Neural progenitor cell (in vitro differentiated cells): ENCODE results near the gene PSME3IP1. TPM values are rescaled to one million over a fixed set of nuclear protein-coding genes. Genes with fewer than 3 reads are reported as not detected.

Source experiments
- DNase-seq: peaks from one replicate; pipeline ENCODE4 v3.0.0-alpha.2; 2016; ENCODE audit warnings: low spot score
- H2AFZ ChIP-seq: fragments of 200-600 bp; sonication (generic); replicated peaks from 2 replicates; pipeline ENCODE4 v1.6.1; 2016; ENCODE audit warnings: antibody characterized with exemption
- H3F3A ChIP-seq: fragments of 200-600 bp; sonication (generic); 2 replicates; pipeline ENCODE4 v1.6.1; 2016; ENCODE audit warnings: antibody characterized with exemption, low read depth
- H3K27ac ChIP-seq: fragments of 200-600 bp; sonication (generic); 2 replicates; pipeline ENCODE4 v1.5.1; 2016; ENCODE audit warnings: mild to moderate bottlenecking
- H3K27me3 ChIP-seq: fragments of 200-600 bp; sonication (generic); 2 replicates; pipeline ENCODE4 v1.6.1; 2016; ENCODE audit warnings: mild to moderate bottlenecking, moderate library complexity
- H3K36me3 ChIP-seq: fragments of 200-600 bp; sonication (generic); 2 replicates; pipeline ENCODE4 v1.5.1; 2016
- H3K4me1 ChIP-seq: fragments of 200-600 bp; sonication (generic); 2 replicates; pipeline ENCODE4 v1.6.1; 2016; ENCODE audit warnings: mixed run types
- H3K4me2 ChIP-seq: fragments of 200-600 bp; sonication (generic); 2 replicates; pipeline ENCODE4 v1.6.1; 2016
- H3K4me3 ChIP-seq: fragments of 200-600 bp; sonication (generic); 2 replicates; pipeline ENCODE4 v1.5.1; 2016
- H3K79me2 ChIP-seq: fragments of 200-600 bp; sonication (generic); 2 replicates; pipeline ENCODE4 v1.6.1; 2016; ENCODE audit warnings: low read depth
- H3K9ac ChIP-seq: fragments of 200-600 bp; sonication (generic); 2 replicates; pipeline ENCODE4 v1.6.1; 2016
- H3K9me3 ChIP-seq: fragments of 200-600 bp; sonication (generic); 2 replicates; pipeline ENCODE4 v1.5.1; 2016; ENCODE audit warnings: low read depth
- H4K20me1 ChIP-seq: fragments of 200-600 bp; sonication (generic); 2 replicates; pipeline ENCODE4 v1.6.1; 2016; ENCODE audit warnings: low read depth
- H3K27ac Mint-ChIP-seq: 3 replicates; pipeline ENCODE4 v1.8.0; 2021; ENCODE audit warnings: mixed read lengths
- H3K27me3 Mint-ChIP-seq: 2 replicates; pipeline ENCODE4 v1.8.0; 2022; ENCODE audit warnings: low read depth, mild to moderate bottlenecking, inconsistent platforms, moderate library complexity, mixed read lengths; ENCODE audit not compliant: insufficient read depth
- H3K36me3 Mint-ChIP-seq: 3 replicates; pipeline ENCODE4 v1.8.0; 2021; ENCODE audit warnings: mixed read lengths
- H3K4me1 Mint-ChIP-seq: 3 replicates; pipeline ENCODE4 v1.8.0; 2021; ENCODE audit warnings: mixed read lengths
- H3K4me3 Mint-ChIP-seq: 3 replicates; pipeline ENCODE4 v1.8.0; 2021; ENCODE audit warnings: mild to moderate bottlenecking, moderate library complexity, mixed read lengths
- H3K9me3 Mint-ChIP-seq: 3 replicates; pipeline ENCODE4 v1.8.0; 2020; ENCODE audit warnings: mixed read lengths
- CTCF ChIP-seq: fragments of 200-600 bp; sonication (generic); IDR thresholded peaks from 2 replicates; pipeline ENCODE4 v1.5.1; 2017; ENCODE audit warnings: antibody characterized with exemption, mild to moderate bottlenecking
- EZH2 ChIP-seq: fragments of 200-600 bp; sonication (generic); IDR thresholded peaks from 2 replicates; pipeline ENCODE4 v1.6.1; 2017; ENCODE audit warnings: antibody characterized with exemption, mild to moderate bottlenecking, moderate library complexity
- EZH2phosphoT487 ChIP-seq: fragments of 200-600 bp; sonication (generic); IDR thresholded peaks from 2 replicates; pipeline ENCODE4 v1.6.1; 2017; ENCODE audit warnings: antibody characterized with exemption
- total RNA-seq: library from RNA; depleted of rRNA; stranded (reverse); fragments of >200 nt; gene quantifications from 2 replicates; pipeline ENCODE4 v1.2.3, GENCODE V29; 2015; ENCODE audit warnings: low replicate concordance

Gene PSME3IP1
- total RNA-seq, 1 donor from 2014 or later: 184 TPM

DNA sequence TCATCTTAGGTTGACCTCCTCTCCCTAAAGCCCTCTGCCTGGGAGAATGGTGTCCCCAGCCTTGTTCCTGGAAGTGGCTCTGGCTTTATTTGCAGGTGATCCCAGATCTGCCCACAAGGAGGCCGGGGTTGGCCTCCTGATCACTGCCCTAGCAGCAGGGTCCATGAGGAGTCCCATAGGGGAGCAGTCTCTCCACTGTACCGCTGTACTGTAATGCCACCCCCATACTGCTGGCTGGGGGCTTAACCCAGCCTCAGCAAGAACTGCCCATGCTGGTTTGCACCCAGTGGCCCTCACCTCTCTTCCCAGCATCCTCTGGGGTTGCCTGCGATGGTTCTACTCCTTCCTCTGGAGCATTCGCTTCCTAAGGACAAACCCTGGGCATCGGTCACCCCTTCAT, 39.1 kb downstream of the PSME3IP1 start:
- Mint-ChIP-seq H3K27me3 (peaks cover 6% of the 10 kb centered on the region), H3K9me3 (no peaks in the 10 kb centered on the region), H3K36me3 (peaks cover 12% of the 10 kb centered on the region), H3K27ac (no peak overlapping the region), H3K4me3 (no peak overlapping the region), H3K4me1 (peaks cover 77% of the 10 kb centered on the region)
- Histone ChIP-seq H3K27me3 (no peaks in the 10 kb centered on the region), H3K9me3 (no peaks in the 10 kb centered on the region), H3K9ac (no peak overlapping the region), H4K20me1 (peaks cover 7% of the 10 kb centered on the region), H3F3A (peaks cover 22% of the 10 kb centered on the region), H3K79me2 (no peaks in the 10 kb centered on the region), H2AFZ (no peak overlapping the region), H3K4me2 (no peak overlapping the region), H3K4me1 (peaks cover 34% of the 10 kb centered on the region), H3K4me3 (no peak overlapping the region), H3K27ac (no peak overlapping the region), H3K36me3 (no peaks in the 10 kb centered on the region)
- DNase-seq: peak; percentile 49
- TF ChIP-seq EZH2 (no peak), CTCF (peak; percentile 36), EZH2phosphoT487 (no peak)

DNA sequence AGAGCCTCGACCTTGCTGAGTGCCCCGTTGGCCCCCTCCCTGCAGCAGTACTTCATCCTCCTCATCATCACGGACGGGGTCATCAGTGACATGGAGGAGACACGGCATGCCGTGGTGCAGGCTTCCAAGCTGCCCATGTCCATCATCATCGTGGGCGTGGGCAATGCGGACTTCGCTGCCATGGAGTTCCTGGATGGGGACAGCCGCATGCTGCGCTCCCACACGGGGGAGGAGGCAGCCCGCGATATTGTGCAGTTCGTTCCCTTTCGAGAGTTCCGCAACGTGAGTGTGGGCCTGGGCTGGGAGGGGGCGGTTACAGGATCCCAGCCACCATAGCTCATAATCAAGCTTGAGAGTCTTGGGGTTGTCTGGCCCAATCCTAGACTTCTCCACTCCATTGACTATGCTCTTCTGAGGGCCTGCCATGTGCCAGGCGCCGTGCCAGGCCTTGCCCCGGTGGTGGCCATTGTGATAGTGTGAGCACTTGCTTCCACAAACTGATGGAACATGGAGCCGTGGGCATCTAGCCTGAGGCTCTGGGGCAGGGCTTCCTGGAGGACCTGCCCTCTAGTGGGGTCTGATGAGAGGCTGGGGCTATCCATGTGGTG, 39.7 kb downstream of the PSME3IP1 start:
- H4K20me1 ChIP-seq: peaks cover 2% of the 10 kb centered on the region
- H3K4me3 Mint-ChIP-seq: no peak overlapping the region
- peaks cover 28% of the 10 kb centered on the region for H3K4me1 ChIP-seq

DNA sequence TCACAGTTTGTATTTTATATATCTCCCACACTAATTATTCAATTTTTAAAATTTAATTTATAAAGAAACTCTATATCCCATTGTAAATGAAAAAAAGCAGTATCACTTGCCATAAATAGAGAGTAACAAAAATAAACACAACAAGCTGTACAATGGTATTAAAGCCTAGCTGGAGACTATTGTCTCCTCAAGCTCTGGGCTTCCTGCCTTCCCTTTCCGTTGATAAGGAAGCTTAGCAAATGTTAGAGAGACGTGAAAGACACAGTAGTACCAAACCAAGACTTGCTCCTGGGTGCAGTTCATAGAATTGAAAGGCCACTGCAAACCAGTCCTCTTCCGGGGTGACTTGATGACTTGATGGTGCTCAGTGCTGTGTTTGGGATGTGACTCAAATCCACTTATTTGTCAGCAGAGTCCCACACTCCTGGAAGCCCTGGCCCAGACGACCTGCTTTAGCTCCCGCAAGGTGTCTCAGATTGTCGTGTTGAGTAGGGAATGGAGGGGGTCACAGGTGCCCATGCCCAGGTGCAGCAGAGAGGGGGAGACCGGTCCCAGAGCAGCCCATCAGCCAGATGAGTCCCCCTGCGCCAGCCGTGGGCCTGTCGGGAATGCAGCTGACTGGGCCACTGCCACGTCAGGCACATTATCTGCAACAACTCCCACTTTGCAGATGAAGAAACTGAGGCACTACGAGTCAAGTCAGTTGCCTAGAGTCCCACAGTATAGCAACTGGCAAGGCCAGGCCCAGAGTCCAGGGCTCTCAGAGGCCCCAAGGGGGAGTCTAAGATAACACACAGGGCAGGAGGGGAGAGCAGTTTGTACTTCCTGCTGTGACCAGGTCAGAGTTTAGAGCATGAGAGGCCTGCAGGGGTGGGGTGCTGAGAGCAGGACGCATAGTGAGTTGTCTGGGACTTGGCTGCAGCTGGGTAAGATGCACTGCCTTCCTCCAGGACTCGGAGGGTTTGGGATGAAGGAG, 40.5 kb downstream of the PSME3IP1 start:
- Mint-ChIP-seq H3K4me3 (no peak overlapping the region), H3K27ac (no peak overlapping the region), H3K9me3 (no peaks in the 10 kb centered on the region), H3K27me3 (peaks cover 6% of the 10 kb centered on the region), H3K36me3 (peaks cover 12% of the 10 kb centered on the region), H3K4me1 (peaks cover 64% of the 10 kb centered on the region)
- H3K27ac ChIP-seq: no peak overlapping the region
- no peak overlapping the region for H3K4me2 ChIP-seq
- H2AFZ ChIP-seq: no peak overlapping the region
- no peaks in the 10 kb centered on the region for H3K36me3 ChIP-seq
- H3K4me3 ChIP-seq: no peak overlapping the region
- no peaks in the 10 kb centered on the region for H3K9me3 ChIP-seq
- no peak for DNase-seq
- no peak overlapping the region for H3K9ac ChIP-seq
- no peak for TF ChIP-seq EZH2phosphoT487
- no peak for TF ChIP-seq CTCF
- no peak for TF ChIP-seq EZH2
- peaks cover 24% of the 10 kb centered on the region for H3K4me1 ChIP-seq
- H3F3A ChIP-seq: peaks cover 22% of the 10 kb centered on the region
- H4K20me1 ChIP-seq: no peaks in the 10 kb centered on the region
- no peaks in the 10 kb centered on the region for H3K79me2 ChIP-seq
- no peaks in the 10 kb centered on the region for H3K27me3 ChIP-seq

More for the DNA sequence above, 39.7 kb downstream of the PSME3IP1 start:
- Histone ChIP-seq H2AFZ (no peak overlapping the region), H3K27me3 (no peaks in the 10 kb centered on the region), H3K9me3 (no peaks in the 10 kb centered on the region), H3F3A (peaks cover 22% of the 10 kb centered on the region), H3K4me3 (no peak overlapping the region), H3K4me2 (no peak overlapping the region), H3K36me3 (no peaks in the 10 kb centered on the region), H3K9ac (no peak overlapping the region), H3K79me2 (no peaks in the 10 kb centered on the region), H3K27ac (no peak overlapping the region)
- Mint-ChIP-seq H3K9me3 (no peaks in the 10 kb centered on the region), H3K27ac (no peak overlapping the region), H3K27me3 (peaks cover 6% of the 10 kb centered on the region), H3K4me1 (peaks cover 73% of the 10 kb centered on the region), H3K36me3 (peaks cover 12% of the 10 kb centered on the region)
- no peak for TF ChIP-seq EZH2
- no peak for TF ChIP-seq EZH2phosphoT487
- TF ChIP-seq CTCF: no peak
- no peak for DNase-seq
